IMR-90 (cell line): Measurements from ENCODE around the gene ALPK3. TPM values are rescaled to one million over a fixed set of nuclear protein-coding genes. Genes with fewer than 3 reads are reported as not detected.

Experiments
- ATAC-seq: fragments of 200-7000 bp; cut with Tn5 transposase; 2 replicates; pipeline ENCODE4 v1.9.1; 2020; ENCODE audit warnings: low read depth, mild to moderate bottlenecking, moderate library complexity
- BruUV-seq: library from RNA; stranded (reverse); fragments of 400-500 nt; replicated peaks from 2 replicates; lab custom pipeline; 2021; lab: Mats Ljungman, UMichigan
- CTCF ChIA-PET: fragments of 300-600 bp; formaldehyde crosslinking; extraction: SDS; loops from one replicate; lab custom pipeline; 2021; ENCODE audit warnings: antibody characterized with exemption; lab: Yijun Ruan, JAX
- POLR2A ChIA-PET: fragments of 300-600 bp; sonication (Branson Sonifier 250); formaldehyde crosslinking; loops from one replicate; lab custom pipeline; 2022; ENCODE audit warnings: antibody characterized with exemption; ENCODE audit not compliant: unreplicated experiment; lab: Charles Lee
- DNase-seq: peaks from one replicate; pipeline ENCODE4 v3.0.0; 2013
- H2AFZ ChIP-seq: replicated peaks from 2 replicates; pipeline ENCODE3; 2013; ENCODE audit warnings: low read length, mild to moderate bottlenecking; ENCODE audit not compliant: poor library complexity
- H2AK5ac ChIP-seq: 2 replicates; pipeline ENCODE4 v1.6.1; 2013; ENCODE audit warnings: low read depth, low read length, inconsistent platforms
- H2AK9ac ChIP-seq: replicated peaks from 2 replicates; pipeline ENCODE3; 2013; ENCODE audit warnings: mild to moderate bottlenecking, low read depth, low read length, moderate library complexity; ENCODE audit not compliant: poor library complexity
- H2BK120ac ChIP-seq: 2 replicates; pipeline ENCODE4 v1.6.1; 2013; ENCODE audit warnings: low read depth, low read length, inconsistent platforms
- H2BK15ac ChIP-seq: 3 replicates; pipeline ENCODE4 v1.6.1; 2013; ENCODE audit warnings: low read depth, low read length, inconsistent platforms
- H2BK20ac ChIP-seq: 2 replicates; pipeline ENCODE4 v1.6.1; 2013; ENCODE audit warnings: low read depth, mild to moderate bottlenecking, inconsistent platforms, low read length, moderate library complexity
- H2BK5ac ChIP-seq: 2 replicates; pipeline ENCODE4 v1.6.1; 2013; ENCODE audit warnings: mild to moderate bottlenecking, low read depth, low read length, inconsistent platforms; ENCODE audit not compliant: poor library complexity, severe bottlenecking
- H3K14ac ChIP-seq: replicated peaks from 2 replicates; pipeline ENCODE4 v1.6.1; 2013; ENCODE audit warnings: low read depth, low read length, inconsistent platforms
- H3K18ac ChIP-seq: 2 replicates; pipeline ENCODE4 v1.6.1; 2013; ENCODE audit warnings: low read depth, low read length, control low read depth
- H3K23ac ChIP-seq: 2 replicates; pipeline ENCODE4 v1.6.1; 2013; ENCODE audit warnings: low read depth, low read length, inconsistent platforms
- H3K27ac ChIP-seq: 2 replicates; pipeline ENCODE4 v1.5.1; 2013; ENCODE audit warnings: mild to moderate bottlenecking, control low read depth, low read length; ENCODE audit not compliant: insufficient read depth
- H3K27me3 ChIP-seq: 2 replicates; pipeline ENCODE4 v1.6.1; 2013; ENCODE audit warnings: low read length; ENCODE audit not compliant: control insufficient read depth, insufficient read depth
- H3K36me3 ChIP-seq: 2 replicates; pipeline ENCODE4 v1.6.1; 2013; ENCODE audit warnings: low read length, mixed read lengths; ENCODE audit not compliant: control insufficient read depth, insufficient read depth
- H3K4ac ChIP-seq: 2 replicates; pipeline ENCODE4 v1.6.1; 2013; ENCODE audit warnings: low read depth, low read length, inconsistent platforms
- H3K4me1 ChIP-seq: 2 replicates; pipeline ENCODE4 v1.6.1; 2013; ENCODE audit warnings: low read length, mixed read lengths; ENCODE audit not compliant: control insufficient read depth, insufficient read depth
- H3K4me2 ChIP-seq: 2 replicates; pipeline ENCODE4 v1.6.1; 2013; ENCODE audit warnings: low read depth, mild to moderate bottlenecking, control low read depth, low read length, moderate library complexity
- H3K4me3 ChIP-seq: 2 replicates; pipeline ENCODE4 v1.5.1; 2013; ENCODE audit warnings: low read depth, mild to moderate bottlenecking, control low read depth, low read length, moderate library complexity; ENCODE audit not compliant: insufficient read depth
- H3K56ac ChIP-seq: 2 replicates; pipeline ENCODE4 v1.6.1; 2013; ENCODE audit warnings: low read length, inconsistent platforms; ENCODE audit not compliant: insufficient read depth; ENCODE audit errors: extremely low read depth
- H3K79me1 ChIP-seq, 2 experiments: 2 replicates each; pipeline ENCODE4 v1.6.1; 2013; ENCODE audit warnings: low read length in 2 of 2, inconsistent platforms in 1 of 2, low read depth in 1 of 2
- H3K9ac ChIP-seq: 2 replicates; pipeline ENCODE4 v1.6.1; 2013; ENCODE audit warnings: low read depth, low read length, control low read depth
- H3K9me1 ChIP-seq: 2 replicates; pipeline ENCODE4 v1.6.1; 2013; ENCODE audit warnings: low read length, inconsistent platforms; ENCODE audit not compliant: insufficient read depth
- H3K9me3 ChIP-seq: 2 replicates; pipeline ENCODE4 v1.6.1; 2013; ENCODE audit warnings: low read length; ENCODE audit not compliant: control insufficient read depth, insufficient read depth
- H4K20me1 ChIP-seq: 2 replicates; pipeline ENCODE4 v1.6.1; 2013; ENCODE audit warnings: low read length, inconsistent platforms; ENCODE audit not compliant: insufficient read depth
- H4K5ac ChIP-seq: 2 replicates; pipeline ENCODE4 v1.6.1; 2013; ENCODE audit warnings: mild to moderate bottlenecking, low read depth, low read length, control low read depth
- H4K8ac ChIP-seq, 2 experiments: 2 replicates each; pipeline ENCODE4 v1.6.1; 2013; ENCODE audit warnings: low read depth in 2 of 2, low read length in 2 of 2, control low read depth in 1 of 2, inconsistent platforms in 1 of 2
- H4K91ac ChIP-seq: 2 replicates; pipeline ENCODE4 v1.6.1; 2013; ENCODE audit warnings: low read depth, low read length, inconsistent platforms; ENCODE audit not compliant: insufficient read depth
- BHLHE40 ChIP-seq: fragments of 150-350 bp; IDR thresholded peaks from 2 replicates; pipeline ENCODE4 v1.6.1; 2016; ENCODE audit warnings: mild to moderate bottlenecking, low read depth, low read length
- CHD1 ChIP-seq: IDR thresholded peaks from 2 replicates; pipeline ENCODE4 v1.6.1; 2012; ENCODE audit warnings: low read depth, low read length, improper control_type of control experiment
- ELK1 ChIP-seq: fragments of 150-350 bp; IDR thresholded peaks from 2 replicates; pipeline ENCODE4 v1.6.1; 2016; ENCODE audit warnings: low read depth, mild to moderate bottlenecking, low read length, moderate library complexity, borderline replicate concordance
- FOS ChIP-seq: fragments of 150-350 bp; IDR thresholded peaks from 2 replicates; pipeline ENCODE4 v1.6.1; 2016; ENCODE audit warnings: low read depth, low read length
- MAFK ChIP-seq: IDR thresholded peaks from 2 replicates; pipeline ENCODE4 v1.6.1; 2012; ENCODE audit warnings: low read depth, low read length, improper control_type of control experiment
- POLR2A ChIP-seq: IDR thresholded peaks from 2 replicates; pipeline ENCODE4 v1.6.1; 2012; ENCODE audit warnings: mild to moderate bottlenecking, low read depth, low read length
- RAD21 ChIP-seq: IDR thresholded peaks from 2 replicates; pipeline ENCODE4 v1.6.1; 2012; ENCODE audit warnings: low read length, improper control_type of control experiment
- RCOR1 ChIP-seq: IDR thresholded peaks from 2 replicates; pipeline ENCODE4 v1.6.1; 2012; ENCODE audit warnings: mild to moderate bottlenecking, low read length, improper control_type of control experiment; ENCODE audit not compliant: insufficient replicate concordance
- RFX5 ChIP-seq: IDR thresholded peaks from 2 replicates; pipeline ENCODE4 v1.8.0; 2012; ENCODE audit warnings: low read depth, mild to moderate bottlenecking, low read length, moderate library complexity
- SMC3 ChIP-seq: fragments of 150-350 bp; IDR thresholded peaks from 2 replicates; pipeline ENCODE4 v1.6.1; 2016; ENCODE audit warnings: low read depth, mild to moderate bottlenecking, antibody characterized with exemption, low read length, moderate library complexity
- WGBS, 2 experiments: methylation state at CpG; one replicate each; pipeline versions ENCODE4 v1.1.5 to v1.1.7; 2013; ENCODE audit warnings: missing lambda C conversion rate in 2 of 2; ENCODE audit not compliant: insufficient read length in 1 of 2; ENCODE audit errors: extremely low coverage in 2 of 2; 5-methylcytosine and 5-hydroxymethylcytosine counted together
- dilution Hi-C: fragments of 300-500 bp; cut with HindIII; formaldehyde crosslinking; loops from one replicate; pipeline ENCODE4 v1.14.3; 2018; ENCODE audit warnings: low sequenced_read_pairs; ENCODE audit not compliant: unreplicated experiment
- in situ Hi-C: fragments of 300-500 bp; cut with MboI; formaldehyde crosslinking; loops from 3 replicates; pipeline ENCODE4 v1.14.3; 2019; ENCODE audit warnings: low sequenced_read_pairs, inconsistent platforms, mixed read lengths
- intact Hi-C: fragments of 100-400 bp; cut with micrococcal nuclease; formaldehyde crosslinking; loops from 2 replicates; pipeline ENCODE4 v1.10.0; 2022
- polyA plus RNA-seq, 3 experiments: library from polyadenylated mRNA; depleted of rRNA; stranded (reverse); fragments of >200 nt; gene quantifications; 2 replicates each; pipeline ENCODE4 v1.2.3, GENCODE V29; 2012; ENCODE audit warnings: low replicate concordance in 1 of 3
- total RNA-seq: library from RNA; depleted of rRNA; stranded (reverse); fragments of >200 nt; gene quantifications from 2 replicates; pipeline ENCODE4 v1.2.3, GENCODE V29; 2012
- TF ChIP-seq, protein P1 (sequence below): conservative IDR thresholded peaks from 2 replicates; pipeline ENCODE4 v1.5.1; 2012; ENCODE audit warnings: mild to moderate bottlenecking, low read depth, low read length, improper control_type of control experiment
- TF ChIP-seq, protein P2 (sequence below): fragments of 150-350 bp; IDR thresholded peaks from 2 replicates; pipeline ENCODE4 v1.6.1; 2017; ENCODE audit warnings: mild to moderate bottlenecking, antibody characterized with exemption, low read length, low read depth

Gene ALPK3
- total and polyA plus RNA-seq, 2 of the 4 experiments (the other 2 are of a cell fraction) = under 0.01 to 0.26 TPM

DNA sequence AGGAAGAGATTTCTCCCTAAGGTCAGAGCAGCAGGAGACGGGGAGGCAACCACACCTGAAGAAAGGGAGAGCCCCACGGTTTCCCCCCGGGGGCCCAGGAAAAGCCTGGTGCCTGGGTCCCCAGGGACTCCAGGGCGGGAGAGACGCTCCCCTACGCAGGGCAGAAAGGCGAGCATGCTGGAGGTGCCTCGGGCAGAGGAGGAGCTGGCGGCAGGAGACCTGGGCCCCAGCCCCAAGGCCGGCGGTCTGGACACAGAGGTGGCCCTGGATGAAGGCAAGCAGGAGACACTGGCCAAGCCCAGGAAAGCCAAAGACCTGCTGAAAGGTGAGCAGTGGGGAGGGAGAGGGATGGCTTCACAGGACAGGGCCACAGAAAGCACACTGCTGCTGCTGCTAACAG, 41.1 kb downstream of the ALPK3 start:
- 90% methylated on average over 4 of the region's 11 CpGs; no CpG with 5 or more reads in 1 of the 2 experiments for WGBS, 2 experiments
- H3K9me3 ChIP-seq = no peaks in the 10 kb centered on the region
- H3K9ac ChIP-seq = no peak overlapping the region
- H3K4me1 ChIP-seq = no peaks in the 10 kb centered on the region
- H2BK120ac ChIP-seq = no peak overlapping the region
- H2AK9ac ChIP-seq = no peak overlapping the region
- TF ChIP-seq RFX5 = no peak
- TF ChIP-seq, protein P1, sequence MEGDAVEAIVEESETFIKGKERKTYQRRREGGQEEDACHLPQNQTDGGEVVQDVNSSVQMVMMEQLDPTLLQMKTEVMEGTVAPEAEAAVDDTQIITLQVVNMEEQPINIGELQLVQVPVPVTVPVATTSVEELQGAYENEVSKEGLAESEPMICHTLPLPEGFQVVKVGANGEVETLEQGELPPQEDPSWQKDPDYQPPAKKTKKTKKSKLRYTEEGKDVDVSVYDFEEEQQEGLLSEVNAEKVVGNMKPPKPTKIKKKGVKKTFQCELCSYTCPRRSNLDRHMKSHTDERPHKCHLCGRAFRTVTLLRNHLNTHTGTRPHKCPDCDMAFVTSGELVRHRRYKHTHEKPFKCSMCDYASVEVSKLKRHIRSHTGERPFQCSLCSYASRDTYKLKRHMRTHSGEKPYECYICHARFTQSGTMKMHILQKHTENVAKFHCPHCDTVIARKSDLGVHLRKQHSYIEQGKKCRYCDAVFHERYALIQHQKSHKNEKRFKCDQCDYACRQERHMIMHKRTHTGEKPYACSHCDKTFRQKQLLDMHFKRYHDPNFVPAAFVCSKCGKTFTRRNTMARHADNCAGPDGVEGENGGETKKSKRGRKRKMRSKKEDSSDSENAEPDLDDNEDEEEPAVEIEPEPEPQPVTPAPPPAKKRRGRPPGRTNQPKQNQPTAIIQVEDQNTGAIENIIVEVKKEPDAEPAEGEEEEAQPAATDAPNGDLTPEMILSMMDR = no peak
- no peak for TF ChIP-seq RCOR1
- TF ChIP-seq POLR2A = no peak
- TF ChIP-seq BHLHE40 = no peak
- TF ChIP-seq, protein P2, sequence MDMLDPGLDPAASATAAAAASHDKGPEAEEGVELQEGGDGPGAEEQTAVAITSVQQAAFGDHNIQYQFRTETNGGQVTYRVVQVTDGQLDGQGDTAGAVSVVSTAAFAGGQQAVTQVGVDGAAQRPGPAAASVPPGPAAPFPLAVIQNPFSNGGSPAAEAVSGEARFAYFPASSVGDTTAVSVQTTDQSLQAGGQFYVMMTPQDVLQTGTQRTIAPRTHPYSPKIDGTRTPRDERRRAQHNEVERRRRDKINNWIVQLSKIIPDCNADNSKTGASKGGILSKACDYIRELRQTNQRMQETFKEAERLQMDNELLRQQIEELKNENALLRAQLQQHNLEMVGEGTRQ = no peak
- TF ChIP-seq MAFK = no peak
- no peak for TF ChIP-seq SMC3
- no peak for TF ChIP-seq ELK1
- no peak for TF ChIP-seq CHD1
- TF ChIP-seq RAD21 = no peak
- no peak for TF ChIP-seq FOS
- H3K14ac ChIP-seq = no peak overlapping the region
- no TSS peak for BruUV-seq
- no peak overlapping the region for H2AK5ac ChIP-seq
- no peak overlapping the region for H3K4me3 ChIP-seq
- H2BK20ac ChIP-seq = no peak overlapping the region
- no peak overlapping the region for H3K4me2 ChIP-seq
- no peaks in the 10 kb centered on the region for H3K36me3 ChIP-seq
- H2BK15ac ChIP-seq = no peak overlapping the region
- intact Hi-C loops (no loop called here), dilution Hi-C loops (no loop called here), in situ Hi-C loops (no loop called here)
- H4K20me1 ChIP-seq = no peaks in the 10 kb centered on the region
- no peak overlapping the region for H4K8ac ChIP-seq
- ATAC-seq (no peak), DNase-seq (no peak)
- ChIA-PET POLR2A (no interaction called here), CTCF (no interaction called here)
- H3K23ac ChIP-seq = no peak overlapping the region
- H3K56ac ChIP-seq = no peak overlapping the region
- no peaks in the 10 kb centered on the region for H3K79me1 ChIP-seq
- no peak overlapping the region for H3K18ac ChIP-seq
- H2BK5ac ChIP-seq = no peak overlapping the region
- H3K9me1 ChIP-seq = no peaks in the 10 kb centered on the region
- H4K91ac ChIP-seq = no peak overlapping the region
- no peak overlapping the region for H4K5ac ChIP-seq
- H3K27me3 ChIP-seq = peaks cover 13% of the 10 kb centered on the region
- H3K4ac ChIP-seq = no peak overlapping the region
- no peak overlapping the region for H2AFZ ChIP-seq
- H3K27ac ChIP-seq = no peak overlapping the region
